Adrenal gland (tissue), 12 donors: Measurements from ENCODE around the gene EIF4G3. TPM values are rescaled to one million over a fixed set of nuclear protein-coding genes. Genes with fewer than 3 reads are reported as not detected.

ENCODE experiments used
- DNase-seq, 7 donors: peaks; one replicate each; pipeline ENCODE4 v3.0.0-alpha.2; 2019 to 2020
- H3K27ac ChIP-seq, 5 donors: fragments of 200-600 bp; sonication (generic) in 4 of 5; 1 replicate in 3 of 5; 2 replicates in 2 of 5; pipeline versions ENCODE4 v1.5.1 to v1.8.0; 2016 to 2020; ENCODE audit warnings: mild to moderate bottlenecking in 1 of 5
- H3K27me3 ChIP-seq: fragments of 200-600 bp; 2 replicates; pipeline ENCODE4 v1.8.0; 2021
- H3K36me3 ChIP-seq, 2 donors: fragments of 200-600 bp; replicated peaks in 1 of 2; 1 replicate in 1 of 2; 2 replicates in 1 of 2; pipeline versions ENCODE4 v1.5.1 to v1.8.0; 2018 to 2022
- H3K4me1 ChIP-seq, 2 donors: fragments of 200-600 bp; replicated peaks in 1 of 2; 1 replicate in 1 of 2; 2 replicates in 1 of 2; pipeline versions ENCODE4 v1.5.1 to v1.8.0; 2018 to 2021
- H3K4me3 ChIP-seq, 4 donors: fragments of 200-600 bp; sonication (generic) in 3 of 4; one replicate each; pipeline ENCODE4 v1.5.1; 2016 to 2018
- H3K9me3 ChIP-seq, 3 donors: fragments of 200-600 bp; sonication (generic) in 1 of 3; replicated peaks in 1 of 3; 1 replicate in 2 of 3; 2 replicates in 1 of 3; pipeline versions ENCODE4 v1.5.1 to v1.8.0; 2016 to 2021
- POLR2A ChIP-seq, 2 donors: fragments of 450-650 bp; IDR thresholded peaks; one replicate each; pipeline ENCODE4 v1.6.1; 2017; ENCODE audit warnings: antibody characterized with exemption in 2 of 2, mild to moderate bottlenecking in 2 of 2, moderate library complexity in 1 of 2
- WGBS, 4 donors: extraction: QIAGEN DNeasy Blood & Tissue Kit in 2 of 4; methylation state at CpG; one replicate each; pipeline versions ENCODE4 v1.1.5 to v1.1.7; 2013 to 2017; 5-methylcytosine and 5-hydroxymethylcytosine counted together
- intact Hi-C, 2 donors: fragments of 100-400 bp; cut with DNase I; formaldehyde crosslinking; loops; one replicate each; pipeline versions ENCODE4 v1.14.1 to v1.15.0; 2022 to 2023
- polyA plus RNA-seq, 3 donors: library from polyadenylated mRNA; stranded (reverse); fragments of 200-250 nt in 2 of 3; fragments of 350-450 nt in 1 of 3; fragmentation: Illumina TruSeq in 1 of 3; extraction: RNeasy Lipid Tissue Mini Kit (QIAGEN cat#74804) in 1 of 3; gene quantifications; one replicate each; pipeline ENCODE4 v1.2.3, GENCODE V29; 2013 to 2014
- total RNA-seq, 9 donors: library from RNA; depleted of rRNA in 4 of 9; stranded (reverse); fragments of >200 nt in 4 of 9; fragments of 120-200 nt in 1 of 9; fragmentation: NEBNext Ultra II Directional in 1 of 9; extraction: Animal tissue kit (Norgen Biotek cat#: 25700) in 1 of 9; gene quantifications; one replicate each; pipeline versions ENCODE4 v1.1.0 to v1.2.4, GENCODE V29; 2013 to 2023
- TF ChIP-seq, protein P1 (sequence below), 6 experiments: fragments of 450-650 bp in 4 of 6; fragments of 200-600 bp in 2 of 6; sonication (generic) in 1 of 6; IDR thresholded peaks; 1 replicate in 5 of 6; 2 replicates in 1 of 6; pipeline versions ENCODE4 v1.5.1 to v1.8.0; 2016 to 2021; ENCODE audit warnings: antibody characterized with exemption in 6 of 6, mild to moderate bottlenecking in 2 of 6, moderate library complexity in 1 of 6
- donor health status: healthy with polysubstance abuse.
- donor health status: Bipolar disorder and iron deficiency.
- donor health status: DM: yes; HTN: yes; CAD: no.
- donor health status: DM: no; HTN: no; CAD: no.
- donor health status: DM: no; HTN: no; CAD: no.
- donor health status: DM: yes; HTN: yes; CAD: no.

Gene EIF4G3
- total and polyA plus RNA-seq, 12 donors, result 30.7 to 58.7 (median 51.6) TPM

DNA sequence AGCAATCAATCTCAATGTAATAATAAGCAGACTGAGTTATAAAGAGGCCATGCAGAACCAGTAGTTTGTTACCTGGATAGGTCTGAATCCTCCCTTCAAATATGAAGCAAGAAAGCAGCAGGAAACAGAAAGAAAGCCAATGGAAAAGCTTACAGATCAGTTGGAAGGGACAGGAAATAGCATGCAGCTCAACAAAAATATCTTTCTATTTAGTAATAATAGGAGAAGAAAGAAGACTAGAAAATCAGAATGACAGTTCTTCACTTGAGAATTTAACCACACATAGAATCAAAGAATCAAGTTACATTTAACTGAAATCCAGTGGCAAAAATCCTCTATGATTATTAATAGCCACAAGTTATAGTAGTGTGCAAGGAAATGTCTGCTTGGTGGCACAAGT, 194.4 kb downstream of the EIF4G3 start:
- Histone ChIP-seq H3K27me3 (no peaks in the 10 kb centered on the region), H3K4me1 (peaks cover 0 to 9% of the 10 kb centered on the region in 2 donors), H3K36me3 (no peaks in the 10 kb centered on the region), H3K27ac (no peak overlapping the region), H3K4me3 (no peak overlapping the region), H3K9me3 (no peaks in the 10 kb centered on the region)
- TF ChIP-seq, protein P1, sequence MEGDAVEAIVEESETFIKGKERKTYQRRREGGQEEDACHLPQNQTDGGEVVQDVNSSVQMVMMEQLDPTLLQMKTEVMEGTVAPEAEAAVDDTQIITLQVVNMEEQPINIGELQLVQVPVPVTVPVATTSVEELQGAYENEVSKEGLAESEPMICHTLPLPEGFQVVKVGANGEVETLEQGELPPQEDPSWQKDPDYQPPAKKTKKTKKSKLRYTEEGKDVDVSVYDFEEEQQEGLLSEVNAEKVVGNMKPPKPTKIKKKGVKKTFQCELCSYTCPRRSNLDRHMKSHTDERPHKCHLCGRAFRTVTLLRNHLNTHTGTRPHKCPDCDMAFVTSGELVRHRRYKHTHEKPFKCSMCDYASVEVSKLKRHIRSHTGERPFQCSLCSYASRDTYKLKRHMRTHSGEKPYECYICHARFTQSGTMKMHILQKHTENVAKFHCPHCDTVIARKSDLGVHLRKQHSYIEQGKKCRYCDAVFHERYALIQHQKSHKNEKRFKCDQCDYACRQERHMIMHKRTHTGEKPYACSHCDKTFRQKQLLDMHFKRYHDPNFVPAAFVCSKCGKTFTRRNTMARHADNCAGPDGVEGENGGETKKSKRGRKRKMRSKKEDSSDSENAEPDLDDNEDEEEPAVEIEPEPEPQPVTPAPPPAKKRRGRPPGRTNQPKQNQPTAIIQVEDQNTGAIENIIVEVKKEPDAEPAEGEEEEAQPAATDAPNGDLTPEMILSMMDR (IDR thresholded peaks at IDR 0.05), result no peak
- no peak for DNase-seq
- intact Hi-C loops, result loop anchor here (10.0 kb wide), 2 partner anchors 202 to 212 kb away; no protein-coding TSS in a partner anchor

DNA sequence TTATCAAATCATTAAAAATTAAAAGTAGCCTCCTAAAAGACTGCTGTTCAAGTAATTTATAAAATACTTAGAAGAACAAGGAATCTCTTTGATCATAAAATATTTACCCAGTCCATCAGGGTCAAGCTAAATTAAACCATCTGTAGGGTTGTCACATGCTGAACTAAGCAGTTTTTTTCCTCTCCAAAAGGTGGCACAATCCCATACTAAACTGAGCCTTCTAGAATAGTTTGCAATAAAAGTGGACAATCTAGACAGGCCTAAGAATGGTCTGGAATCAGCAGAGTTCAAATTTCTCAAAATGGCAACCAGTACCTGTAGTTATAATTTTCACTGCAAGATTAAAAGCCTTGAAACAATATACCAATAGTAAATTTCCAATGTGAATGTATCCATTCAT, 194.8 kb downstream of the EIF4G3 start:
- DNase-seq, result no peak
- Histone ChIP-seq H3K4me3 (no peak overlapping the region), H3K36me3 (no peaks in the 10 kb centered on the region), H3K27ac (no peak overlapping the region), H3K9me3 (no peaks in the 10 kb centered on the region), H3K4me1 (peaks cover 0 to 9% of the 10 kb centered on the region in 2 donors), H3K27me3 (no peaks in the 10 kb centered on the region)
- intact Hi-C loops, result loop anchor here (10.0 kb wide), 2 partner anchors 203 to 213 kb away; no protein-coding TSS in a partner anchor
- TF ChIP-seq, protein P1 (IDR thresholded peaks at IDR 0.05), result peak in 5 of 6 experiments; percentile 23 to 50 (median 36)
- TF ChIP-seq POLR2A (IDR thresholded peaks at IDR 0.05), result no peak

DNA sequence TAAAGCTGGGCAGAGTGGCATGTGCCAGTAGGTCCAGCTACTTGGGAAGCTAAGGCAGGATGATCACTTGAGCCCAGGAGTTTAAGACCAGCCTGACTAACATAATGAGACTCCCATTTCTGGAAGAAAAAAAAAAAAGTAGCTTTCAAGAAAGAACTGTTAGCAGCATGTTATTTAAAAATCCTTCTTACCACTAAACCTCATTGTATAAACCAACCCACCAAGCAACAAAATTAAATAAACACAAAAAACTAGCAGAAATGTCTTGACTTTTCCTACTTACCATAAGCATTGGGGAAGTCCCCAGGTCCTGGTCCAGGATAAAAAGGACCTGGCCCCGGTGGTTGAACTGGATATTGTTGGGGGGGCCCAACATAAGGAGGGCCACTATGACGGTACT, 196.6 kb downstream of the EIF4G3 start:
- TF ChIP-seq, protein P1 (IDR thresholded peaks at IDR 0.05), result no peak
- no peak for TF ChIP-seq POLR2A (IDR thresholded peaks at IDR 0.05)
- Histone ChIP-seq H3K9me3 (no peaks in the 10 kb centered on the region), H3K27ac (no peak overlapping the region), H3K4me1 (peaks cover 0 to 9% of the 10 kb centered on the region in 2 donors), H3K4me3 (no peak overlapping the region), H3K27me3 (no peaks in the 10 kb centered on the region), H3K36me3 (no peaks in the 10 kb centered on the region)
- 89 to 96% (median 92%) methylated on average over 2 of the region's 2 CpGs for WGBS, 4 donors
- intact Hi-C loops, result loop anchor here (10.0 kb wide), 2 partner anchors 205 to 215 kb away; no protein-coding TSS in a partner anchor
- no peak for DNase-seq

DNA sequence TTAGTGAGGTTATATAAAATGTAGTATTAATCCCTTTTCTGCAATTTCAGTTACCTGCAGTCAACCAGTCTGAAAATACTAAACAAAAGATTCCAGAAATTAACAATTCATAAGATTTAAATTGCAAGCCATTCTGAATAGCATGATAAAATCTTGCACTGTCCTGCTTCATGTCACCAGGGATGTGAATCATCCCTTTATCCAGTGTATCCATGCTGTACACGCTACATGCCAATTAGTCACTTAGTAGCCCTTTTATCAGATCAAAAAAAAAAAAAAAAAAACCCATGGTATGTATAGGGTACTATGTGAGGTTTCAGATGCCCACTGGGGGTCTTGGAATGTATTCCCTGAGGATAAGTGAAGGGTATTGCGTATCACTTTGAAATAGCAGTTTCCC, 198.3 kb downstream of the EIF4G3 start:
- H3K36me3 ChIP-seq, result no peaks in the 10 kb centered on the region
- no peak overlapping the region for H3K4me3 ChIP-seq
- H3K9me3 ChIP-seq, result no peaks in the 10 kb centered on the region
- TF ChIP-seq POLR2A (IDR thresholded peaks at IDR 0.05), result no peak
- TF ChIP-seq, protein P1 (IDR thresholded peaks at IDR 0.05), result no peak
- H3K4me1 ChIP-seq, result peaks cover 0 to 9% of the 10 kb centered on the region in 2 donors
- 76 to 95% (median 88%) methylated on average over 2 of the region's 2 CpGs for WGBS, 4 donors
- no peak for DNase-seq
- intact Hi-C loops, result loop anchor here in 1 of 2 donors (10.0 kb wide), 1 partner anchor 144 kb away; no protein-coding TSS in a partner anchor
- no peaks in the 10 kb centered on the region for H3K27me3 ChIP-seq
- no peak overlapping the region for H3K27ac ChIP-seq
